Loucy (cell line): Measurements from ENCODE around the gene TGFBR3.

ENCODE experiments used
- EZH2phosphoT487 ChIP-seq: fragments of 200-600 bp; IDR thresholded peaks from 2 replicates; pipeline ENCODE4 v1.6.1; 2018; ENCODE audit warnings: antibody characterized with exemption, mild to moderate bottlenecking, moderate library complexity, borderline replicate concordance
- TF ChIP-seq, protein P1 (sequence below): fragments of 200-600 bp; sonication (generic); conservative IDR thresholded peaks from 2 replicates; pipeline ENCODE4 v1.5.1; 2014; ENCODE audit warnings: mild to moderate bottlenecking, antibody characterized with exemption, low read length

DNA sequence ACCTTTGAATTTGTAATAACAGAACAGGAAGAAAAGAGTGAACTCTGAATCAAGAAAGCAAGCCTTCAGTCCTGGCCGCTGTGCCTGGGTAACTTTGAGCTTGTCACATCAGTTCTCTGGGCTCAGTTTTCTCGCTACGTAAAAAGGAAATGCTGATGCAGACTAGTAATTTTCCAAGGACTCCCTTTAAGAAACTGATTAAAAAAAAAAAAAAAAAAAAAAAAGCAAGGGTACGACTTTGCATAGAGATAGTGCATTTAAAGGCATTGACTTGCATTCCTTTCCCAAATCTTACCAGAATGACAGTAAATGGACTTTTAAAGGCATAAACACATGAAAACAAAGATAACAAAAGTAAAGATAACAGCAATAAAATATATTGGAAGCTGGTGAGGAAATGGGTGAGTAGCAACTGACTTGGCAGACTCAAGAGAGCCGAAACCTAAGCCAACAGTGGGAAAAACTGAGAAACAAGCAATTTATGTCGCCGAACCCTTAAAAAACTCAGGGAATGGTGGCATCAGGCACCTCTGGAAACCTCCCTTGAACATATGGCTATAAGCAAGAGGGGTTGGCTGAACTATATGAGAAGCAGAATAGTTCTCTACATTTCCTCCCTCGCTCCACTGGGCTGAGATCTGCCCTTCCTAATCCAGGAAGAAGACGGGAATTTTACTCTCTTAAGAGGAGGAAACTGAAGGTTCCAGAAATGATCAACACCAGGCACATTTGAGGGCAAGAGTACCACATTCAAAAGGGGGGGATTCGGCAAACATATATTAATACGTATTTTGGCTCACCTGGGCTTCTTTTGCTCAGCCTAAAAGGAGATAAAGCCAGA lies 196.1 kb downstream of the TGFBR3 start:
- TF ChIP-seq, protein P1, sequence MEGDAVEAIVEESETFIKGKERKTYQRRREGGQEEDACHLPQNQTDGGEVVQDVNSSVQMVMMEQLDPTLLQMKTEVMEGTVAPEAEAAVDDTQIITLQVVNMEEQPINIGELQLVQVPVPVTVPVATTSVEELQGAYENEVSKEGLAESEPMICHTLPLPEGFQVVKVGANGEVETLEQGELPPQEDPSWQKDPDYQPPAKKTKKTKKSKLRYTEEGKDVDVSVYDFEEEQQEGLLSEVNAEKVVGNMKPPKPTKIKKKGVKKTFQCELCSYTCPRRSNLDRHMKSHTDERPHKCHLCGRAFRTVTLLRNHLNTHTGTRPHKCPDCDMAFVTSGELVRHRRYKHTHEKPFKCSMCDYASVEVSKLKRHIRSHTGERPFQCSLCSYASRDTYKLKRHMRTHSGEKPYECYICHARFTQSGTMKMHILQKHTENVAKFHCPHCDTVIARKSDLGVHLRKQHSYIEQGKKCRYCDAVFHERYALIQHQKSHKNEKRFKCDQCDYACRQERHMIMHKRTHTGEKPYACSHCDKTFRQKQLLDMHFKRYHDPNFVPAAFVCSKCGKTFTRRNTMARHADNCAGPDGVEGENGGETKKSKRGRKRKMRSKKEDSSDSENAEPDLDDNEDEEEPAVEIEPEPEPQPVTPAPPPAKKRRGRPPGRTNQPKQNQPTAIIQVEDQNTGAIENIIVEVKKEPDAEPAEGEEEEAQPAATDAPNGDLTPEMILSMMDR: no peak
- no peak for TF ChIP-seq EZH2phosphoT487
